Hepatocyte (in vitro differentiated cells): Measurements from ENCODE around the gene SPG11.

ENCODE experiments used
- CTCF ChIP-seq: fragments of 200-600 bp; sonication (generic); IDR thresholded peaks from 2 replicates; pipeline ENCODE4 v1.5.1; 2016; ENCODE audit warnings: antibody characterized with exemption, mild to moderate bottlenecking; ENCODE audit not compliant: poor library complexity
- EZH2 ChIP-seq: fragments of 200-600 bp; sonication (generic); IDR thresholded peaks from 2 replicates; pipeline ENCODE4 v1.6.1; 2016; ENCODE audit warnings: antibody characterized with exemption, mild to moderate bottlenecking, borderline replicate concordance
- EZH2phosphoT487 ChIP-seq: fragments of 200-600 bp; sonication (generic); IDR thresholded peaks from one replicate; pipeline ENCODE4 v1.6.1; 2018; ENCODE audit warnings: antibody characterized with exemption, mild to moderate bottlenecking, low read depth, moderate library complexity; ENCODE audit not compliant: unreplicated experiment, severe bottlenecking

GRCh38 chr15:44623178-44623577 lies 40.3 kb downstream of the SPG11 start:
- TF ChIP-seq CTCF, result no peak
- TF ChIP-seq EZH2phosphoT487, result no peak
- TF ChIP-seq EZH2, result no peak
